HepG2 (cell line): Measurements from ENCODE around the gene ATP6V0A1. TPM values are rescaled to one million over a fixed set of nuclear protein-coding genes. Genes with fewer than 3 reads are reported as not detected.
"Not testable (repeated sequence)": the region's sequence is repeated elsewhere in the genome, so short reads cannot be mapped to it uniquely, and the experiment has no call there.

Source experiments
- ATAC-seq: fragments of 200-7000 bp; cut with Tn5 transposase; 3 replicates; pipeline ENCODE4 v1.9.1; 2020; ENCODE audit warnings: mild to moderate bottlenecking, moderate library complexity
- BruUV-seq: library from RNA; stranded (reverse); fragments of 400-500 nt; replicated peaks from 2 replicates; lab custom pipeline; 2021; lab: Mats Ljungman, UMichigan
- CTCF ChIA-PET: fragments of 300-600 bp; formaldehyde crosslinking; extraction: SDS; loops from one replicate; lab custom pipeline; 2021; ENCODE audit warnings: low total read pairs, inconsistent platforms, low intra/inter-chr PET ratio; lab: Yijun Ruan, JAX
- POLR2A ChIA-PET: fragments of 350-600 bp; sonication (Branson Sonifier 250); formaldehyde crosslinking; loops from one replicate; lab custom pipeline; 2020; ENCODE audit warnings: antibody characterized with exemption, inconsistent platforms; lab: Yijun Ruan, JAX
- DNase-seq: peaks from one replicate; pipeline ENCODE4 v3.0.0-alpha.2; 2015; ENCODE audit warnings: low spot score
- FAIRE-seq: peaks from 3 replicates; lab custom pipeline; 2011; peaks lifted over from hg19 to GRCh38; lab: Jason Lieb, UNC
- H2AFZ ChIP-seq: one replicate; pipeline ENCODE4 v1.6.1; 2011; ENCODE audit warnings: low read length, inconsistent platforms
- H3K27ac ChIP-seq: fragments of 300-600 bp; 3 replicates; pipeline ENCODE4 v1.8.0; 2011; ENCODE audit warnings: mixed run types, mild to moderate bottlenecking, mixed read lengths, low read length, inconsistent platforms; ENCODE audit not compliant: insufficient read depth; ENCODE audit errors: extremely low read length
- H3K27me3 ChIP-seq, 2 experiments: fragments of 200-600 bp in 1 of 2; 2 replicates in 1 of 2; 3 replicates in 1 of 2; pipeline versions ENCODE4 v1.6.0 to v1.8.0; 2011; ENCODE audit warnings: low read length in 2 of 2, mild to moderate bottlenecking in 2 of 2, moderate library complexity in 2 of 2, inconsistent platforms in 1 of 2; ENCODE audit not compliant: insufficient read depth in 2 of 2, control insufficient read depth in 1 of 2
- H3K36me3 ChIP-seq, 2 experiments: fragments of 200-600 bp in 1 of 2; replicated peaks in 1 of 2; 2 replicates in 1 of 2; 3 replicates in 1 of 2; pipeline versions ENCODE4 v1.5.1 to v1.8.0; 2011; ENCODE audit warnings: low read length in 2 of 2, inconsistent platforms in 1 of 2; ENCODE audit not compliant: insufficient read depth in 2 of 2, control insufficient read depth in 1 of 2
- H3K4me1 ChIP-seq: 2 replicates; pipeline ENCODE4 v1.5.1; 2012; ENCODE audit warnings: low read length, inconsistent platforms; ENCODE audit not compliant: insufficient read depth
- H3K4me2 ChIP-seq: 2 replicates; pipeline ENCODE4 v1.6.0; 2011; ENCODE audit warnings: low read depth, low read length, inconsistent platforms
- H3K4me3 ChIP-seq, 3 experiments: fragments of 200-600 bp in 1 of 3; sonication (generic), shearing (Covaris generic) in 1 of 3; replicated peaks in 1 of 3; 2 replicates each; pipeline ENCODE4 v1.5.1; 2011 to 2016; ENCODE audit warnings: low read length in 3 of 3, inconsistent platforms in 2 of 3, low read depth in 2 of 3, mild to moderate bottlenecking in 2 of 3, control low read depth in 1 of 3, mixed read lengths in 1 of 3; ENCODE audit not compliant: insufficient read depth in 1 of 3
- H3K79me2 ChIP-seq: one replicate; pipeline ENCODE4 v1.6.1; 2011; ENCODE audit warnings: low read length, inconsistent platforms; ENCODE audit not compliant: insufficient read depth
- H3K9ac ChIP-seq: 2 replicates; pipeline ENCODE4 v1.6.0; 2011; ENCODE audit warnings: mild to moderate bottlenecking, low read depth, low read length, inconsistent platforms; ENCODE audit not compliant: insufficient read depth
- H3K9me3 ChIP-seq: 2 replicates; pipeline ENCODE4 v1.5.1; 2012; ENCODE audit warnings: mild to moderate bottlenecking, low read length
- H4K20me1 ChIP-seq: 2 replicates; pipeline ENCODE4 v1.6.0; 2011; ENCODE audit warnings: inconsistent platforms, mild to moderate bottlenecking, low read length, moderate library complexity; ENCODE audit not compliant: insufficient read depth
- GTF3A ChIP-seq: sonication (generic); formaldehyde crosslinking; conservative IDR thresholded peaks from 2 replicates; pipeline ENCODE4 v1.4.0; 2020; ENCODE audit warnings: mild to moderate bottlenecking, missing genetic modification reagents
- KDM2A ChIP-seq: sonication (generic); formaldehyde crosslinking; IDR thresholded peaks from 2 replicates; pipeline ENCODE4 v1.4.0; 2020; ENCODE audit warnings: low read depth, missing genetic modification reagents, borderline replicate concordance
- MYNN ChIP-seq: sonication (generic); formaldehyde crosslinking; IDR thresholded peaks from 2 replicates; pipeline ENCODE4 v1.4.0; 2020; ENCODE audit warnings: mild to moderate bottlenecking, low read depth, missing genetic modification reagents
- NCOR1 ChIP-seq: fragments of 200-600 bp; sonication (generic); IDR thresholded peaks from 2 replicates; pipeline ENCODE4 v1.7.0; 2017; ENCODE audit warnings: antibody characterized with exemption, low read length, borderline replicate concordance
- PHF8 ChIP-seq: sonication (generic); formaldehyde crosslinking; IDR thresholded peaks from 2 replicates; pipeline ENCODE4 v1.5.0; 2020; ENCODE audit warnings: missing genetic modification reagents
- ZBTB7A ChIP-seq: sonication (generic); formaldehyde crosslinking; IDR thresholded peaks from 2 replicates; pipeline ENCODE4 v1.8.0; 2022; ENCODE audit warnings: mild to moderate bottlenecking, missing genetic modification reagents
- ZGPAT ChIP-seq: IDR thresholded peaks from 2 replicates; pipeline ENCODE4 v1.6.1; 2016; ENCODE audit warnings: mild to moderate bottlenecking
- ZMYM3 ChIP-seq: sonication (generic); formaldehyde crosslinking; IDR thresholded peaks from 2 replicates; pipeline ENCODE4 v1.5.1; 2020; ENCODE audit warnings: mild to moderate bottlenecking, missing genetic modification reagents
- ZNF138 ChIP-seq: sonication (generic); formaldehyde crosslinking; IDR thresholded peaks from 2 replicates; pipeline ENCODE4 v1.5.0; 2020; ENCODE audit warnings: mild to moderate bottlenecking, low read depth, missing genetic modification reagents
- ZNF317 ChIP-seq: sonication (generic); formaldehyde crosslinking; IDR thresholded peaks from 2 replicates; pipeline ENCODE4 v1.5.0; 2020; ENCODE audit warnings: mild to moderate bottlenecking, missing genetic modification reagents
- ZNF691 ChIP-seq: sonication (generic); formaldehyde crosslinking; IDR thresholded peaks from 2 replicates; pipeline ENCODE4 v1.4.0; 2020; ENCODE audit warnings: missing genetic modification reagents, low read depth, mild to moderate bottlenecking, borderline replicate concordance
- ZNF770 ChIP-seq: sonication (generic); formaldehyde crosslinking; IDR thresholded peaks from 2 replicates; pipeline ENCODE4 v1.5.0; 2020; ENCODE audit warnings: mild to moderate bottlenecking, missing genetic modification reagents
- ZSCAN12 ChIP-seq: sonication (generic); formaldehyde crosslinking; IDR thresholded peaks from 2 replicates; pipeline ENCODE4 v1.9.0; 2021; ENCODE audit warnings: mild to moderate bottlenecking, missing genetic modification reagents
- WGBS: methylation state at CpG from one replicate; pipeline ENCODE4 v1.1.6; 2017; ENCODE audit warnings: low lambda C conversion rate; 5-methylcytosine and 5-hydroxymethylcytosine counted together
- in situ Hi-C: cut with HindIII; loops from 2 replicates; pipeline ENCODE4 v1.10.0; 2017; ENCODE audit warnings: low pct_unique_long_range_greater_than_20kb; ENCODE audit not compliant: extremely low pct_ligation_motif_present
- intact Hi-C: fragments of 100-400 bp; cut with micrococcal nuclease; formaldehyde crosslinking; loops from one replicate; pipeline ENCODE4 v1.10.0; 2022; ENCODE audit not compliant: unreplicated experiment
- polyA plus RNA-seq, 8 experiments: library from polyadenylated mRNA; depleted of rRNA in 3 of 8; stranded (reverse) in 7 of 8; unstranded in 1 of 8; fragments of >200 nt; fragmentation: Illumina TruSeq in 4 of 8; extraction: Trizol in 4 of 8; gene quantifications; 2 replicates each; pipeline versions ENCODE4 v1.2.1 to v1.2.3, GENCODE V29; 2011 to 2016; ENCODE audit warnings: low read depth in 4 of 8, missing spikeins in 1 of 8, mixed read lengths in 1 of 8; ENCODE audit not compliant: insufficient read depth in 1 of 8
- total RNA-seq, 5 experiments: library from RNA; depleted of rRNA; stranded (reverse); fragments of >200 nt; fragmentation: Illumina TruSeq; extraction: Trizol; gene quantifications; 2 replicates each; pipeline ENCODE4 v1.2.3, GENCODE V29; 2016; ENCODE audit warnings: low read depth in 1 of 5

Gene ATP6V0A1
- total and polyA plus RNA-seq, 2 of the 13 experiments (the other 11 are each of a cell fraction or from before 2014, with no cell fraction given): 27.9 to 54.1 TPM

- 13% methylated on average over 5 of the region's 5 CpGs for WGBS
- no peaks in the 10 kb centered on the region for H3K79me2 ChIP-seq
- peak overlapping the region; percentile 36 for H3K9ac ChIP-seq
- POLR2A ChIA-PET: interaction anchor here (0.8 to 1.6 kb wide), 12 partner anchors 11 to 754 kb away, joined by 3 to 11 read pairs (median 4); partner anchors contain the start of genes CAVIN1 and STAT3
- FAIRE-seq: no peak
- peak overlapping the region; percentile 58 for H3K27ac ChIP-seq
- no peaks in the 10 kb centered on the region for H4K20me1 ChIP-seq
- peak overlapping the region; percentile 83 for H3K4me2 ChIP-seq
- H2AFZ ChIP-seq: peak overlapping the region; percentile 59
- no peaks in the 10 kb centered on the region for H3K27me3 ChIP-seq
- peaks cover 40% of the 10 kb centered on the region for H3K4me1 ChIP-seq
- no peaks in the 10 kb centered on the region for H3K9me3 ChIP-seq
- no peaks in the 10 kb centered on the region for H3K36me3 ChIP-seq
- no peak for TF ChIP-seq ZNF770 (CRISPR knock-in tag)
- TF ChIP-seq ZMYM3 (CRISPR knock-in tag): peak; percentile 6; the same call in 1 of the 2 replicates
- TF ChIP-seq ZNF691 (CRISPR knock-in tag): peak; percentile 12; the same call in 1 of the 2 replicates
- 0 out of 2 replicates have a peak, but pooled peaks have one; percentile 2 for TF ChIP-seq ZNF138 (CRISPR knock-in tag)
- TF ChIP-seq MYNN (CRISPR knock-in tag): peak; percentile 99
- no peak for TF ChIP-seq ZSCAN12
- 0 out of 2 replicates have a peak, but pooled peaks have one; percentile 11 for TF ChIP-seq KDM2A (CRISPR knock-in tag)
- TF ChIP-seq PHF8 (CRISPR knock-in tag): 0 out of 2 replicates have a peak, but pooled peaks have one; percentile 6
- TF ChIP-seq GTF3A (CRISPR knock-in tag): 0 out of 2 replicates have a peak, but pooled peaks have one; percentile 17
- TF ChIP-seq NCOR1: peak; percentile 3; the same call in 1 of the 2 replicates
- 0 out of 2 replicates have a peak, but pooled peaks have one; percentile 1 for TF ChIP-seq ZNF317 (CRISPR knock-in tag)
- 0 out of 2 replicates have a peak, but pooled peaks have one; percentile 2 for TF ChIP-seq ZGPAT
- no peak for TF ChIP-seq ZBTB7A (CRISPR knock-in tag)
- in situ Hi-C loops (no loop called here), intact Hi-C loops (no loop called here)
- CTCF ChIA-PET: no interaction called here
- ATAC-seq: peak; percentile 54
- peak overlapping the region in 2 of 3 experiments; percentile 32 to 48; a peak in 3 of 6 replicates for H3K4me3 ChIP-seq
- BruUV-seq: TSS peak; percentile 74
- DNase-seq: no peak
Measured at GRCh38 chr17:42442196-42442565, 16.5 kb upstream of the ATP6V0A1 start.

- H3K4me1 ChIP-seq: peaks cover 21% of the 10 kb centered on the region
- intact Hi-C loops, CTCF ChIA-PET, H3K27ac ChIP-seq, H2AFZ ChIP-seq, DNase-seq, ATAC-seq, BruUV-seq, H3K4me2 ChIP-seq, H3K9me3 ChIP-seq, H3K27me3 ChIP-seq, H3K4me3 ChIP-seq, POLR2A ChIA-PET, H3K9ac ChIP-seq, FAIRE-seq, H3K79me2 ChIP-seq, H4K20me1 ChIP-seq, H3K36me3 ChIP-seq, in situ Hi-C loops: not testable (repeated sequence)
- WGBS: 67% methylated on average over 8 of the region's 27 CpGs
Measured at GRCh38 chr17:42449176-42449575, 9.5 kb upstream of the ATP6V0A1 start.
